Activated CD4-positive, alpha-beta T cell treated with anti-CD3 and anti-CD28 coated beads, Interleukin-2, amount 50 U/mL, for 48 hours (primary cell): ENCODE results near the gene UGT2A2.

Experiments used
- DNase-seq, 2 experiments: peaks; one replicate each; pipeline ENCODE4 v3.0.0-alpha.2; 2020

The UGT2A2 gene

GRCh38 chr4:69568787-69569186 is 70.7 kb downstream of the UGT2A2 start:
- no peak for DNase-seq

GRCh38 chr4:69563424-69563823 is 76.0 kb downstream of the UGT2A2 start:
- DNase-seq, result no peak

GRCh38 chr4:69549651-69550050 is 89.8 kb downstream of the UGT2A2 start:
- no peak for DNase-seq

DNA sequence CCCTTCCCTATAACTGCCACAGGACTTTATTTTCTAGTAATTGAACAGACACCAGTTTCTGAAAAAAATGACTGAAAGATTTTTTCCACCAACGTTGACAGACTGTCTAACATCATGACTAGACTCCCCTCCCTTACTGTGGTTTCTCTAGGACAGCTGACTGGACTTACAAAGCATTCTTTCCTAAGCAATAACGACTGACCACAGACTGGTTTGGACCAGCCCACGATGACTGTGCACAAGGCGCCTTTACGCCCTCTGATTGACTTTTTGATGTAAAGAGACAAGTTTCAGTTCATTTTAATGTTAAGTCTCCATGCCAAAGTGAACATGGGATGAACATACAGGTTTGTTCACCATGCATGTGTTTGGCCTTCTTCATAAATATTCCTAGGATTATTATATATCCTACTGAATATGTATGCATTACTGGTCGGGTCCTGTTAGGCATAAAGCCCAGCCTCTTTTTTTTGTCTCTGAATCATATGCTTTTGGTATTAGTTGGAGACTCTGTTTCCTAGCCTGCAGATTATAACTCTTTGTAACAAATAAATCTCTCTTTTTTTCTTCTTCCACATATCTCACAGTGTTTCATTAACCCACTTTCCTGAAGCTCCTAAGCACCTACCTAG is 93.2 kb downstream of the UGT2A2 start:
- DNase-seq, result no peak
